Activated naive CD4-positive, alpha-beta T cell treated with anti-CD3 and anti-CD28 coated beads, Interleukin-2, amount 10 ng/mL, durations not matched to agents 7 days and 5 days (primary cell): ENCODE data around the gene MAP3K21.

ENCODE experiments used
- CTCF ChIA-PET: fragments of 350-600 bp; sonication (Branson Sonifier 250); formaldehyde crosslinking; loops from one replicate; lab custom pipeline; 2021; ENCODE audit warnings: antibody characterized with exemption; lab: Charles Lee
- DNase-seq: peaks from one replicate; pipeline ENCODE4 v3.0.0-alpha.2; 2020
- H3K27ac Mint-ChIP-seq: one replicate; pipeline ENCODE4 v1.8.0; 2021; ENCODE audit warnings: mild to moderate bottlenecking, moderate library complexity, mixed read lengths
- H3K27me3 Mint-ChIP-seq: one replicate; pipeline ENCODE4 v1.8.0; 2021; ENCODE audit warnings: mild to moderate bottlenecking, mixed read lengths
- H3K36me3 Mint-ChIP-seq: one replicate; pipeline ENCODE4 v1.8.0; 2021; ENCODE audit warnings: mixed read lengths
- H3K4me1 Mint-ChIP-seq: one replicate; pipeline ENCODE4 v1.8.0; 2021; ENCODE audit warnings: mixed read lengths
- H3K4me3 Mint-ChIP-seq: one replicate; pipeline ENCODE4 v1.8.0; 2021; ENCODE audit warnings: mild to moderate bottlenecking, moderate library complexity, mixed read lengths
- H3K9me3 Mint-ChIP-seq: one replicate; pipeline ENCODE4 v1.8.0; 2021; ENCODE audit warnings: mixed read lengths

MAP3K21 gene

DNA sequence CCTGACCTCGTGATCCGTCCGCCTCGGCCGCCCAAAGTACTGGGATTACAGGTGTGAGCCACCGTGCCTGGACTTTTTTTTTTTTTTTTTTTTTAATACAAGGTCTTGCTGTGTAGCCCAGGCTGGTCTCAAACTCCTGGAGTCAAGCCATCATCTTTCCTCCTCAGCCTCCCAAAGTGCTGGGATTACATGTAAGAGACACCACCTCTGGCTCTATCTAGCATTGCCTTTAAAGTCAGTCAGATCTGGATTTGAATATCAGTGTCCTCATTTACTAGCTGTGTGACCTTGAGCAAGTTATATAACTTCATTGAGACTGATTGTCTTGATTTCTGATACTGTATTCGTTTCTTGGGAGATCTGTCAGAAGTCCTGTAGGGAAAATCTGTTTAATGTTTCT, 6.6 kb downstream of the MAP3K21 start:
- Mint-ChIP-seq H3K9me3 (no peaks in the 10 kb centered on the region), H3K27me3 (peaks cover 18% of the 10 kb centered on the region), H3K4me1 (peaks cover 11% of the 10 kb centered on the region), H3K27ac (no peak overlapping the region), H3K36me3 (no peaks in the 10 kb centered on the region), H3K4me3 (no peak overlapping the region)
- CTCF ChIA-PET: no interaction called here
- no peak for DNase-seq

DNA sequence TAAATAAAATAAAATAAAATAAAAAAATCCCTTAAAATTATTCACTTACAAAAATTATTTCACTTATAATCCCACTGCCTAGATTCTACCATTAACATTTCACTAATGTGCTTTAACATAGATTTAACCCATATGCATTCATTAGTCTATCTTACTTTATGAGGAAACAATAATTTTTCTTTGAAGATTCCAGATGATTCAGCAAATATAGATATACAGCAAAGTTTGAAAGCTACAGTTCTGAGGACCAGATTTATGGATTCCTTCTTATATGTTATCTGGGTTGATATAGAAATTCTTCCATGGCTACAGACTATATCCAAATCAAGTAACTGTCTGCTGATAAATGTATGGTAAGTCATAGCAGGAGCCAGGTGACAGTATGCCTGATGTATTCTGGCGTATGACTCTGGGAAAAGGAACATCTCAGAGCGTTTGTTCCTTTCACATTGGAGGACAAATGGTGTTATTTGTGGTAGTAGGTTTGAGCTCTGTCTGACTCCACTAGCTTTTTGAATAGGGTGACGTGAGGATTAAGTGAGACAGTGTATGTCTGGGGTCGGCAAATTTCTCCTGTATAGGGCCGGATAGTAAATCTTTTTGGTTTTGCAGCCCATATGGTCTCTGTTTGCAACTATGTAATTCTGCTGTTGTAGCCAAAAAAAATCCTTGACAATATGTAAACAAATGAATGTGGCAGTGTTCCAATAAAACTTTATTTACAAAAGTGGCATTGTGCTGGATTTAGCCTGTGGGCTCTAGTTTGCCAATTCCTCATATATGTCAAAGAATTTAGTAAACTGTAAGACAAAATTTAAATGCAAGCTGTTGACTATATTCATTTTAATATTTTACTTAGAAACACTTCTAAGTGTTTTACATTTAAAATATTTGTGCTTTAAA, 9.3 kb downstream of the MAP3K21 start:
- Mint-ChIP-seq H3K4me3 (no peak overlapping the region), H3K9me3 (no peaks in the 10 kb centered on the region), H3K36me3 (no peaks in the 10 kb centered on the region), H3K27ac (no peak overlapping the region), H3K27me3 (peaks cover 30% of the 10 kb centered on the region), H3K4me1 (no peaks in the 10 kb centered on the region)
- CTCF ChIA-PET: interaction anchor here (1.3 kb wide), 1 partner anchor 28 kb away, joined by 6 read pairs; no protein-coding TSS in a partner anchor
- no peak for DNase-seq

DNA sequence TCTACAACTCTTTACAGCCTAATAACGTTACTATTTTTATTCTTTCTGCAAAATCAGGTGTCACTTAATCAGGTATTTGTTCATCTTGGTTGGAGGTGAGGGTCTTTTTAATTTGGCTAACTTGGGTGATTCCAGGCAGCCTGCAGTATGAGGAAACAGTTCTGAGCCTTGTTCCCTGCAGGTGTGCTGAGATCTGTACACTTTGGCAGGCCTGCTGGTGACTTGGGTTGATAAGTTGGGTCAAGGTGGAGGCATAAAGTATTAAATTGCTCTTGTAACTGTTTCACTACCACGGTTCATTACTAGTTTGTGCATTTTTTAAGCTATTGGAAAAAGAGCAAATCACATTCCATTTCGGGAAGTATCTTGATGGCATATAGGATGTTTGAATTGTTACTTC, 10.0 kb downstream of the MAP3K21 start:
- CTCF ChIA-PET: interaction anchor here (1.3 kb wide), 1 partner anchor 27 kb away, joined by 6 read pairs; no protein-coding TSS in a partner anchor
- no peak overlapping the region for H3K27ac Mint-ChIP-seq
- no peaks in the 10 kb centered on the region for H3K9me3 Mint-ChIP-seq
- DNase-seq: no peak
- H3K4me3 Mint-ChIP-seq: no peak overlapping the region
- no peaks in the 10 kb centered on the region for H3K36me3 Mint-ChIP-seq
- H3K27me3 Mint-ChIP-seq: peaks cover 27% of the 10 kb centered on the region
- H3K4me1 Mint-ChIP-seq: no peaks in the 10 kb centered on the region

DNA sequence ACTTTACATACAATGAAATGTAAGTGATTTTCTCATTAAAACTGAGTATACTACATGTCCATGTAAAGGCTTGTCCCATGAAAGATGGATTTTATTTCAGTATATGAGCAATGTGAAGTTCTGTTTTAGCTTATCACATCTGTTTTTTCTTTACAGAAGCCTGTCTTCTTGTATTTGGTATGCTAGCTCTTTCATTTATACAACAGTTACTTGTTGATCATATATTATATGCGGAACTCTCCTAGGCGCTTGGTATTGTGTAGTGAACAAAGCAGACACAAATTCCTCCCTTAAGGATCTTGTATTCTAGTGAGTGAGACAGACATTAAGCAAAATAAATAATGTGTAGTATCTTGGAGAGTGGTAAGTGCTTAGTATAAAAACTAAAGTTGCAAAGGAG, 10.6 kb downstream of the MAP3K21 start:
- CTCF ChIA-PET: interaction anchor here (1.3 kb wide), 1 partner anchor 27 kb away, joined by 6 read pairs; no protein-coding TSS in a partner anchor
- no peaks in the 10 kb centered on the region for H3K36me3 Mint-ChIP-seq
- no peak overlapping the region for H3K4me3 Mint-ChIP-seq
- no peaks in the 10 kb centered on the region for H3K4me1 Mint-ChIP-seq
- no peaks in the 10 kb centered on the region for H3K9me3 Mint-ChIP-seq
- no peak for DNase-seq
- H3K27me3 Mint-ChIP-seq: peaks cover 26% of the 10 kb centered on the region
- no peak overlapping the region for H3K27ac Mint-ChIP-seq

DNA sequence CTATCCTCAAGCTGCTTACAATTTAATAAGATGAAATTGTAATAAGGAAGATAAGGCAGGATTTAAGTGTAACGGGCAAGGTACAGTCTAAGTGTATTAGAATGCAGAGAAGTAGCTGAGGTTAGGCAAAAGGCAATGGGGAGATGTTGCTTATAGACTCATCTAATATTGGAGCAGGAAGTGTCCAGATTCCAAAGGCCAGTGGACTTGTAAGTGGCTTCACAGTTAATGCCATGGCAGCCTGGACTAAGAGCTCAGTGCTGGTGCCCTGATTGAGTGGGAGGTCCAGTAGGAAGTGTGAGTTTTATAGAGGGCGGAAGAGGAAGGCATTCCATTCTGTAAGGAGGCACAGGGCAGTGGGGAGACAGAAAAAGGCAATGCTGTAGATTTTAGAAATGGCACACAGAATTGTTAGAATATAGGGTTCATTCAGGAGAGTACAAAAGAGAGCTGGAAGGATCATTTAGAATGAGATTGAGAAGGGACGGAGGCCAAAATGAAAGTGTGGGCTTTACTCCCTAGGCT, 12.6 kb downstream of the MAP3K21 start:
- Mint-ChIP-seq H3K4me1 (no peaks in the 10 kb centered on the region), H3K4me3 (no peak overlapping the region), H3K36me3 (no peaks in the 10 kb centered on the region), H3K27me3 (peaks cover 31% of the 10 kb centered on the region), H3K27ac (no peak overlapping the region), H3K9me3 (peaks cover 2% of the 10 kb centered on the region)
- DNase-seq: no peak
- CTCF ChIA-PET: no interaction called here

DNA sequence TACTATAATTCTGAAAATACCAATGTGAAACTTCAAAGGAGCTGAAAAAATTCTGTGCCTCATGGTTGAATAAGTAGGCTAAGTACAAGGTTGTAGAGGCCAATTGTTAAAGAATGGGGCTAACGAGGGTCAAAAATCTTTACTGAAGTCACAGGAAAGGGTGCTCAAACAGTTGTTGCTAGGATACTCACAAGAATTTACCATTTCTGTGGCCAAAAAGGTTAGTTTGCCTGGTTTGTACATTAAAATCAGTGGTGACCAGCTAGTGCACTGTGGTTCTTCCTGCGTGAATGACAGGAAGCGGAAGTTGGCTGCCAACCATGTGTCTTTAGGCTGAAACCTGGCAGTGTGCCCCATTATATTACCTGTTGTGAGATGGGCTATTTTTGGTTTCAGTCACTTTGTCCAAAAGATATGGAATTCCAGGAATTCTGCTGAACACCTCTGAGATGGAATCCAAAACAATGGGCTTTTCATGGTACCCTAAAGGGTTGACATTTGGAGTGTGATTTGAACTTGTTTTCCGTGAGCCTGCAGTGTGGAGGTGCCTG, 13.5 kb downstream of the MAP3K21 start:
- Mint-ChIP-seq H3K27ac (no peak overlapping the region), H3K36me3 (no peaks in the 10 kb centered on the region), H3K4me3 (no peak overlapping the region), H3K4me1 (no peaks in the 10 kb centered on the region), H3K9me3 (peaks cover 2% of the 10 kb centered on the region), H3K27me3 (peaks cover 31% of the 10 kb centered on the region)
- no peak for DNase-seq
- CTCF ChIA-PET: no interaction called here

- H3K27ac Mint-ChIP-seq: no peak overlapping the region
These were observed 14.6 kb downstream of the MAP3K21 start for GRCh38 chr1:233342086-233342485.

GRCh38 chr1:233343262-233343661, 15.7 kb downstream of the MAP3K21 start:
- peaks cover 31% of the 10 kb centered on the region for H3K27me3 Mint-ChIP-seq

More at GRCh38 chr1:233342086-233342485, 14.6 kb downstream of the MAP3K21 start:
- Mint-ChIP-seq H3K4me1 (no peaks in the 10 kb centered on the region), H3K9me3 (peaks cover 2% of the 10 kb centered on the region), H3K27me3 (peaks cover 31% of the 10 kb centered on the region), H3K36me3 (no peaks in the 10 kb centered on the region), H3K4me3 (no peak overlapping the region)
- CTCF ChIA-PET: interaction anchor here (0.9 kb wide), 1 partner anchor 51 kb away, joined by 5 read pairs; no protein-coding TSS in a partner anchor
- DNase-seq: no peak

DNA sequence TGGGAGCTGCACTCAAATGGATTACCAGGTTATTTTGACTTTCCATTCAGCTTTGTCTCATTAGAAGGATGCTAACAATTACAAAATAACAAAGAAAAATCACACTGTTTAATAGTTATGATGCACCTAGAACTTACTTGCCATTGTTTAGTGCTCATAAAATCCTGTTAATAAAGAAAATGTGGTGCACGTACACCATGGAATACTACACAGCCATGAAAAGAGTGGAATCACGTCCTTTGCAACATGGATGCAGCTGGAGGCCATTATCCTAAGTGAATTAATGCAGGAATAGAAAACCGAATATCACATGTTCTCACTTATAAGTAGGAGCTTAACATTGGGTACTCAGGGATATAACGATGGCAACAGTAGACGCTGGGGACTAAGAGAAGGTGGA, 19.8 kb downstream of the MAP3K21 start:
- H3K4me1 Mint-ChIP-seq: no peaks in the 10 kb centered on the region
- H3K9me3 Mint-ChIP-seq: peaks cover 2% of the 10 kb centered on the region
- no peak overlapping the region for H3K4me3 Mint-ChIP-seq
- H3K36me3 Mint-ChIP-seq: no peaks in the 10 kb centered on the region
- H3K27ac Mint-ChIP-seq: no peak overlapping the region
- CTCF ChIA-PET: no interaction called here
- no peak for DNase-seq
- H3K27me3 Mint-ChIP-seq: peaks cover 5% of the 10 kb centered on the region

More at GRCh38 chr1:233343262-233343661, 15.7 kb downstream of the MAP3K21 start:
- Mint-ChIP-seq H3K4me1 (no peaks in the 10 kb centered on the region), H3K4me3 (no peak overlapping the region), H3K36me3 (no peaks in the 10 kb centered on the region), H3K27ac (no peak overlapping the region), H3K9me3 (peaks cover 2% of the 10 kb centered on the region)
- DNase-seq: no peak
- CTCF ChIA-PET: no interaction called here

- no peaks in the 10 kb centered on the region for H3K4me1 Mint-ChIP-seq
- no peak overlapping the region for H3K4me3 Mint-ChIP-seq
- H3K9me3 Mint-ChIP-seq: peaks cover under 1% of the 10 kb centered on the region
- CTCF ChIA-PET: no interaction called here
- H3K27ac Mint-ChIP-seq: no peak overlapping the region
- no peak for DNase-seq
- peaks cover under 1% of the 10 kb centered on the region for H3K27me3 Mint-ChIP-seq
- H3K36me3 Mint-ChIP-seq: no peaks in the 10 kb centered on the region
These were observed 21.6 kb downstream of the MAP3K21 start for GRCh38 chr1:233349137-233349536.

DNA sequence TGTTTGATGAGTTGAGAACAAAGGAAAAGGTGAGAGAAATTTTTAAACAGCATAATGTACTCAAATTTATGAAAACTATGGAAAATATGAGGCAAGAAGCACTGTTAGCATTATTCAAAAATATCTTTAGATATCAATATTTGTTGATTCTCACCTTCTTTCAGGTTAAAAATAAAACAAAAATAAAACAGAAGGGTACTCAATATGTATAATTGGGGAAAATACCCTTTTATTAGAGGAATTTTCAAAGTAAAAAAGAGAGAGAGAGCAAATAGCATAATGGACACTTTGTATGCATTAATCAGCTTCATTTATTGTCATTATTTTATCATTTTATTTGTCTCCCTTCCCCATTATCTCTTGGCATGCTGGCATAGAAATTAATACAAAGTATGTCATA, 27.5 kb downstream of the MAP3K21 start:
- CTCF ChIA-PET: no interaction called here
- no peak for DNase-seq
- no peaks in the 10 kb centered on the region for H3K9me3 Mint-ChIP-seq
- H3K27ac Mint-ChIP-seq: no peak overlapping the region
- no peaks in the 10 kb centered on the region for H3K27me3 Mint-ChIP-seq
- no peaks in the 10 kb centered on the region for H3K36me3 Mint-ChIP-seq
- no peak overlapping the region for H3K4me3 Mint-ChIP-seq
- peaks cover 12% of the 10 kb centered on the region for H3K4me1 Mint-ChIP-seq

GRCh38 chr1:233355841-233356704, 28.5 kb downstream of the MAP3K21 start:
- H3K4me1 Mint-ChIP-seq: peaks cover 12% of the 10 kb centered on the region
- CTCF ChIA-PET: no interaction called here

GRCh38 chr1:233356705-233356987, 29.1 kb downstream of the MAP3K21 start:
- CTCF ChIA-PET: no interaction called here
- Mint-ChIP-seq H3K36me3 (no peaks in the 10 kb centered on the region), H3K4me3 (no peak overlapping the region), H3K4me1 (peaks cover 12% of the 10 kb centered on the region), H3K9me3 (no peaks in the 10 kb centered on the region), H3K27ac (no peak overlapping the region), H3K27me3 (peaks cover 1% of the 10 kb centered on the region)
- DNase-seq: no peak

More at GRCh38 chr1:233355841-233356704, 28.5 kb downstream of the MAP3K21 start:
- H3K27ac Mint-ChIP-seq: no peak overlapping the region
- H3K27me3 Mint-ChIP-seq: no peaks in the 10 kb centered on the region
- no peaks in the 10 kb centered on the region for H3K9me3 Mint-ChIP-seq
- no peak for DNase-seq
- no peak overlapping the region for H3K4me3 Mint-ChIP-seq
- H3K36me3 Mint-ChIP-seq: no peaks in the 10 kb centered on the region
